ENCODE measurements around the gene TAF10.

Gene TAF10

GRCh38 chr11:6563667-6564066 is 48.3 kb downstream of the TAF10 start:
- no peaks in the 10 kb centered on the region for H3K27me3 ChIP-seq (replicated peaks; ENCODE audit: control insufficient read depth, insufficient read depth, low read length)
- TF ChIP-seq CTCF (IDR thresholded peaks at IDR 0.05; ENCODE audit: insufficient read depth, low read length, poor library complexity, severe bottlenecking), result no peak
- peaks cover 6% of the 10 kb centered on the region for H3K36me3 ChIP-seq (ENCODE audit: control insufficient read depth, insufficient read depth, low read length)
- H3K4me3 ChIP-seq (replicated peaks; ENCODE audit: low read depth, low read length), result no peak overlapping the region
- DNase-seq (ENCODE audit: extremely low read depth, insufficient read length), result no peak

- DNase-seq (ENCODE audit: extremely low read depth, insufficient read length), result no peak
- TF ChIP-seq CTCF (IDR thresholded peaks at IDR 0.05; ENCODE audit: insufficient read depth, low read length, poor library complexity, severe bottlenecking), result no peak
- H3K27me3 ChIP-seq (replicated peaks; ENCODE audit: control insufficient read depth, insufficient read depth, low read length), result no peaks in the 10 kb centered on the region
- H3K36me3 ChIP-seq (ENCODE audit: control insufficient read depth, insufficient read depth, low read length), result peaks cover 6% of the 10 kb centered on the region
- no peak overlapping the region for H3K4me3 ChIP-seq (replicated peaks; ENCODE audit: low read depth, low read length)
These were observed 48.8 kb downstream of the TAF10 start for GRCh38 chr11:6563121-6563619.

- TF ChIP-seq CTCF (IDR thresholded peaks at IDR 0.05; ENCODE audit: insufficient read depth, low read length, poor library complexity, severe bottlenecking), result no peak
- Histone ChIP-seq H3K27me3 (replicated peaks; ENCODE audit: control insufficient read depth, insufficient read depth, low read length) (no peaks in the 10 kb centered on the region), H3K36me3 (ENCODE audit: control insufficient read depth, insufficient read depth, low read length) (peaks cover 1% of the 10 kb centered on the region; the same call in 1 of the 2 replicates), H3K4me3 (replicated peaks; ENCODE audit: low read depth, low read length) (no peak overlapping the region)
- no peak for DNase-seq (ENCODE audit: extremely low read depth, insufficient read length)
These were observed 50.7 kb downstream of the TAF10 start for GRCh38 chr11:6561288-6561687.
